Measurements from ENCODE around the gene HCRTR2. TPM values are rescaled to one million over a fixed set of nuclear protein-coding genes. Genes with fewer than 3 reads are reported as not detected.

The HCRTR2 gene
- total and polyA plus RNA-seq, 2 donors from 2014 or later, result 0.34 TPM; not detected in 1

- no peaks in the 10 kb centered on the region for H3K36me3 ChIP-seq (ENCODE audit: control insufficient read depth in 2 of 3, insufficient read depth in 3 of 3, low read length in 3 of 3)
- no peak overlapping the region for H3K27ac ChIP-seq (ENCODE audit: low read depth in 2 of 2, low read length in 2 of 2)
- TF ChIP-seq CTCF (IDR thresholded peaks at IDR 0.05; ENCODE audit: borderline replicate concordance, extremely low read depth, insufficient read depth), result no peak
- DNase-seq, result peak in 2 of 5 donors; percentile 4 to 13
- H3K4me1 ChIP-seq (ENCODE audit: control insufficient read depth in 2 of 3, insufficient read depth in 2 of 3, low read depth in 1 of 3, low read length in 3 of 3), result peaks cover 0 to 2% (median 0%) of the 10 kb centered on the region in 3 donors
- H3K4me3 ChIP-seq (ENCODE audit: low read length in 3 of 3), result no peak overlapping the region
- peaks cover 10% of the 10 kb centered on the region for H3K27me3 ChIP-seq (ENCODE audit: control insufficient read depth, insufficient read depth, low read length)
- H3K9me3 ChIP-seq (ENCODE audit: control insufficient read depth in 2 of 3, insufficient read depth in 1 of 3, low read length in 3 of 3), result no peaks in the 10 kb centered on the region
- FAIRE-seq, result no peak
- no peak overlapping the region for H3K9ac ChIP-seq (ENCODE audit: low read length in 3 of 3)
- intact Hi-C loops (cut with DNase I), result no loop called here
Observed at GRCh38 chr6:55175078-55176049, 1.0 kb downstream of the HCRTR2 start.

GRCh38 chr6:55176958-55177357, 2.6 kb downstream of the HCRTR2 start:
- intact Hi-C loops (cut with DNase I), result no loop called here
- Histone ChIP-seq H3K4me1 (ENCODE audit: control insufficient read depth in 2 of 3, insufficient read depth in 2 of 3, low read depth in 1 of 3, low read length in 3 of 3) (peaks cover 0 to 2% (median 0%) of the 10 kb centered on the region in 3 donors), H3K36me3 (ENCODE audit: control insufficient read depth in 2 of 3, insufficient read depth in 3 of 3, low read length in 3 of 3) (no peaks in the 10 kb centered on the region), H3K27ac (ENCODE audit: low read depth in 2 of 2, low read length in 2 of 2) (no peak overlapping the region), H3K4me3 (ENCODE audit: low read length in 3 of 3) (no peak overlapping the region), H3K9ac (ENCODE audit: low read length in 3 of 3) (no peak overlapping the region), H3K9me3 (ENCODE audit: control insufficient read depth in 2 of 3, insufficient read depth in 1 of 3, low read length in 3 of 3) (no peaks in the 10 kb centered on the region), H3K27me3 (ENCODE audit: control insufficient read depth, insufficient read depth, low read length) (peaks cover 10% of the 10 kb centered on the region)
- FAIRE-seq, result no peak
- peak in 3 of 5 donors; percentile 27 to 59 (median 58) for DNase-seq
- TF ChIP-seq CTCF (IDR thresholded peaks at IDR 0.05; ENCODE audit: borderline replicate concordance, extremely low read depth, insufficient read depth), result no peak

GRCh38 chr6:55180258-55180657, 5.9 kb downstream of the HCRTR2 start:
- TF ChIP-seq CTCF (IDR thresholded peaks at IDR 0.05; ENCODE audit: borderline replicate concordance, extremely low read depth, insufficient read depth), result no peak
- intact Hi-C loops (cut with DNase I), result no loop called here
- no peak overlapping the region for H3K9ac ChIP-seq (ENCODE audit: low read length in 3 of 3)
- H3K4me1 ChIP-seq (ENCODE audit: control insufficient read depth in 2 of 3, insufficient read depth in 2 of 3, low read depth in 1 of 3, low read length in 3 of 3), result no peaks in the 10 kb centered on the region
- H3K27ac ChIP-seq (ENCODE audit: low read depth in 2 of 2, low read length in 2 of 2), result no peak overlapping the region
- H3K36me3 ChIP-seq (ENCODE audit: control insufficient read depth in 2 of 3, insufficient read depth in 3 of 3, low read length in 3 of 3), result no peaks in the 10 kb centered on the region
- H3K4me3 ChIP-seq (ENCODE audit: low read length in 3 of 3), result no peak overlapping the region
- H3K27me3 ChIP-seq (ENCODE audit: control insufficient read depth, insufficient read depth, low read length), result peaks cover 8% of the 10 kb centered on the region
- no peak for DNase-seq
- FAIRE-seq, result no peak
- no peaks in the 10 kb centered on the region for H3K9me3 ChIP-seq (ENCODE audit: control insufficient read depth in 2 of 3, insufficient read depth in 1 of 3, low read length in 3 of 3)
